Tibial nerve (tissue), 3 donors: ENCODE measurements around the gene CACHD1.

ENCODE experiments used
- POLR2A ChIP-seq, 2 donors: fragments of 450-650 bp; IDR thresholded peaks; one replicate each; pipeline ENCODE4 v1.6.1; 2017; ENCODE audit warnings: antibody characterized with exemption in 2 of 2, mild to moderate bottlenecking in 2 of 2, moderate library complexity in 2 of 2
- TF ChIP-seq, protein P1 (sequence below), 5 experiments: fragments of 200-600 bp in 3 of 5; fragments of 450-650 bp in 2 of 5; sonication (generic) in 3 of 5; IDR thresholded peaks; one replicate each; pipeline ENCODE4 v1.5.1; 2016 to 2019; ENCODE audit warnings: antibody characterized with exemption in 5 of 5, mild to moderate bottlenecking in 3 of 5, moderate library complexity in 2 of 5

DNA sequence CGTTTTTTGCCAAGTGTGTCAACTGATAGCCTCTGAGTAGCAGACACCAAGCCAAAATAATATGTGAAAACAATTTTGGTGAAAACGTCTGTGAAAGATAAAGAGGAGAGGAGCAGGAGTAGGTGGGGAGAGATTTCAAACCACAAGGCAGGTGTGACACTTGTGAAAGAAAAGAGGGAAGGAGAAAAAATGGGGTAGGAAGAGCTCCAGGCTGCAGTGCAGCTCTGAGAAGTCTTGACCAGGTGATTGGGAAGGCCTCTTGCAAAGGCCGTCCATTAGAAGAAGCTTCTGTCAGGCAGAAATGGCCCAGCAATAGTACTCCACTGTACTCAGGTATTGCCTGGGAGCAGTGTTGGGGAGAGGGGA, 264.3 kb downstream of the CACHD1 start:
- TF ChIP-seq, protein P1, sequence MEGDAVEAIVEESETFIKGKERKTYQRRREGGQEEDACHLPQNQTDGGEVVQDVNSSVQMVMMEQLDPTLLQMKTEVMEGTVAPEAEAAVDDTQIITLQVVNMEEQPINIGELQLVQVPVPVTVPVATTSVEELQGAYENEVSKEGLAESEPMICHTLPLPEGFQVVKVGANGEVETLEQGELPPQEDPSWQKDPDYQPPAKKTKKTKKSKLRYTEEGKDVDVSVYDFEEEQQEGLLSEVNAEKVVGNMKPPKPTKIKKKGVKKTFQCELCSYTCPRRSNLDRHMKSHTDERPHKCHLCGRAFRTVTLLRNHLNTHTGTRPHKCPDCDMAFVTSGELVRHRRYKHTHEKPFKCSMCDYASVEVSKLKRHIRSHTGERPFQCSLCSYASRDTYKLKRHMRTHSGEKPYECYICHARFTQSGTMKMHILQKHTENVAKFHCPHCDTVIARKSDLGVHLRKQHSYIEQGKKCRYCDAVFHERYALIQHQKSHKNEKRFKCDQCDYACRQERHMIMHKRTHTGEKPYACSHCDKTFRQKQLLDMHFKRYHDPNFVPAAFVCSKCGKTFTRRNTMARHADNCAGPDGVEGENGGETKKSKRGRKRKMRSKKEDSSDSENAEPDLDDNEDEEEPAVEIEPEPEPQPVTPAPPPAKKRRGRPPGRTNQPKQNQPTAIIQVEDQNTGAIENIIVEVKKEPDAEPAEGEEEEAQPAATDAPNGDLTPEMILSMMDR (IDR thresholded peaks at IDR 0.05), result no peak
- no peak for TF ChIP-seq POLR2A (IDR thresholded peaks at IDR 0.05)
